OCI-LY1 (cell line): ENCODE data around the gene LCN6.

Experiments
- H2AFZ ChIP-seq: fragments of 200-600 bp; sonication (generic), shearing (Covaris generic); 2 replicates; pipeline ENCODE4 v1.6.0; 2014; ENCODE audit warnings: antibody characterized with exemption, mild to moderate bottlenecking, low read length
- H3F3A ChIP-seq: fragments of 200-600 bp; sonication (generic), shearing (Covaris generic); 2 replicates; pipeline ENCODE4 v1.6.0; 2014; ENCODE audit warnings: mild to moderate bottlenecking, antibody characterized with exemption, low read length, moderate library complexity; ENCODE audit not compliant: insufficient read depth
- H3K27ac ChIP-seq: fragments of 200-600 bp; sonication (generic); 2 replicates; pipeline ENCODE4 v1.5.1; 2014; ENCODE audit warnings: low read length, mixed run types, mild to moderate bottlenecking, low read depth; ENCODE audit not compliant: poor library complexity, severe bottlenecking
- H3K27me3 ChIP-seq: fragments of 200-600 bp; sonication (generic); 2 replicates; pipeline ENCODE4 v1.6.0; 2014; ENCODE audit warnings: antibody characterized with exemption, mild to moderate bottlenecking, low read length, moderate library complexity; ENCODE audit not compliant: insufficient read depth
- H3K36me3 ChIP-seq: fragments of 200-600 bp; sonication (generic); 2 replicates; pipeline ENCODE4 v1.6.1; 2014; ENCODE audit warnings: mild to moderate bottlenecking, antibody characterized with exemption, low read length, moderate library complexity, mixed read lengths; ENCODE audit not compliant: insufficient read depth
- H3K4me1 ChIP-seq: fragments of 200-600 bp; sonication (generic); 2 replicates; pipeline ENCODE4 v1.5.1; 2014; ENCODE audit warnings: mild to moderate bottlenecking, low read length, moderate library complexity; ENCODE audit not compliant: insufficient read depth, severe bottlenecking
- H3K4me2 ChIP-seq: fragments of 200-600 bp; sonication (generic), shearing (Covaris generic); 2 replicates; pipeline ENCODE4 v1.6.1; 2014; ENCODE audit warnings: low read length
- H3K4me3 ChIP-seq: fragments of 200-600 bp; sonication (generic); 2 replicates; pipeline ENCODE4 v1.5.1; 2014; ENCODE audit warnings: low read length, low read depth, mild to moderate bottlenecking, mixed read lengths; ENCODE audit not compliant: poor library complexity, severe bottlenecking
- H3K79me2 ChIP-seq: fragments of 200-600 bp; shearing (Covaris generic); 2 replicates; pipeline ENCODE4 v1.6.1; 2016; ENCODE audit warnings: mixed run types, low read length, mixed read lengths; ENCODE audit not compliant: insufficient read depth
- H3K9ac ChIP-seq: fragments of 200-600 bp; sonication (generic), shearing (Covaris generic); 2 replicates; pipeline ENCODE4 v1.6.1; 2014; ENCODE audit warnings: mild to moderate bottlenecking, low read length, mixed read lengths
- H3K9me2 ChIP-seq: fragments of 200-600 bp; sonication (generic), shearing (Covaris generic); 2 replicates; pipeline ENCODE4 v1.6.1; 2014; ENCODE audit warnings: low read depth, mild to moderate bottlenecking, low read length, mixed read lengths
- H3K9me3 ChIP-seq: fragments of 200-600 bp; shearing (Covaris generic); 2 replicates; pipeline ENCODE4 v1.6.1; 2014; ENCODE audit warnings: low read length, mixed read lengths
- H4K20me1 ChIP-seq: fragments of 200-600 bp; sonication (generic), shearing (Covaris generic); 2 replicates; pipeline ENCODE4 v1.6.0; 2016; ENCODE audit warnings: mild to moderate bottlenecking, low read length; ENCODE audit not compliant: insufficient read depth
- EZH2 ChIP-seq: fragments of 200-600 bp; sonication (generic), shearing (Covaris generic); IDR thresholded peaks from 2 replicates; pipeline ENCODE4 v1.8.0; 2017; ENCODE audit warnings: borderline replicate concordance, mixed run types, mild to moderate bottlenecking, antibody characterized with exemption, low read length, moderate library complexity, mixed read lengths
- TF ChIP-seq, protein P1 (sequence below): fragments of 200-600 bp; sonication (generic), shearing (Covaris generic); IDR thresholded peaks from 2 replicates; pipeline ENCODE4 v1.5.1; 2017; ENCODE audit warnings: mild to moderate bottlenecking, antibody characterized with exemption, low read length, moderate library complexity, mixed read lengths

Gene LCN6

DNA sequence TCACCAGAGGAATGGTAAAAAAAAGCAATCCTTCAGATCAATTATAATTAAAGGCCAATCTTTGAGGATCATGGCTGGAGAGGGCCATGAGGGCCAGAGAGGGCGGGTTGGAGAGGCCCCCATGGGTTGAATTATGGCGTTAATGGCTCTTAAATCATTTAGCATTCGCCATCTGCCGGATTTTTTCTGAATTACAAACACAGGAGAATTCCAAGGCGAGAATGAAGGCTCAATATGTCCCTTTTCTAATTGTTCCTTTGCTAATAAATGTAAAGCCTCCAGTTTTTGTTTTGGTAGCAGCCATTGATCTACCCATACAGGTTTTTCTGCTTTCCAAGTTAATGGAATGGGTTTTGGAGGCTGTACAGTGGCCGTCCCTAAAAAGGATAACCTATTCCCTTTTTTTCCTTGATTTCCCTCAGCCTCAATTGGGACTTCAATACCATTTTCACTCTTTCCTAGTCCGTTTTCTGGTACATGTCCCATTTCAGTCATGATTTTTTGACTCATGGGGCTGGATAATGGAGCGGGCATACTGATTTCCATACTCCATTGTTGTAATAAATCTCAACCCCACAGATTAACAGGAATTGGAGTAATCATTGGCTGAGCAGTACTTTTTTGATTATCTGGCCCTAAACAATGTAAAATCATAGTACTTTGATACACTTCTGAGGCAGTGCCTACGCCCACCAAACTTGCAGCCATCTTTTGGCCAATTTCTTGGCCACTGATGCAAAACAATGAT lies 36.1 kb upstream of the LCN6 start:
- H3K9ac ChIP-seq, result no peak overlapping the region
- 0 out of 2 replicates have a peak, but pooled peaks cover 6% of the 10 kb centered on the region for H3K27me3 ChIP-seq
- no peak overlapping the region for H3K27ac ChIP-seq
- peaks cover 8% of the 10 kb centered on the region for H3K4me1 ChIP-seq
- H3F3A ChIP-seq, result no peaks in the 10 kb centered on the region
- no peak overlapping the region for H2AFZ ChIP-seq
- H3K79me2 ChIP-seq, result no peaks in the 10 kb centered on the region
- H4K20me1 ChIP-seq, result no peaks in the 10 kb centered on the region
- TF ChIP-seq, protein P1, sequence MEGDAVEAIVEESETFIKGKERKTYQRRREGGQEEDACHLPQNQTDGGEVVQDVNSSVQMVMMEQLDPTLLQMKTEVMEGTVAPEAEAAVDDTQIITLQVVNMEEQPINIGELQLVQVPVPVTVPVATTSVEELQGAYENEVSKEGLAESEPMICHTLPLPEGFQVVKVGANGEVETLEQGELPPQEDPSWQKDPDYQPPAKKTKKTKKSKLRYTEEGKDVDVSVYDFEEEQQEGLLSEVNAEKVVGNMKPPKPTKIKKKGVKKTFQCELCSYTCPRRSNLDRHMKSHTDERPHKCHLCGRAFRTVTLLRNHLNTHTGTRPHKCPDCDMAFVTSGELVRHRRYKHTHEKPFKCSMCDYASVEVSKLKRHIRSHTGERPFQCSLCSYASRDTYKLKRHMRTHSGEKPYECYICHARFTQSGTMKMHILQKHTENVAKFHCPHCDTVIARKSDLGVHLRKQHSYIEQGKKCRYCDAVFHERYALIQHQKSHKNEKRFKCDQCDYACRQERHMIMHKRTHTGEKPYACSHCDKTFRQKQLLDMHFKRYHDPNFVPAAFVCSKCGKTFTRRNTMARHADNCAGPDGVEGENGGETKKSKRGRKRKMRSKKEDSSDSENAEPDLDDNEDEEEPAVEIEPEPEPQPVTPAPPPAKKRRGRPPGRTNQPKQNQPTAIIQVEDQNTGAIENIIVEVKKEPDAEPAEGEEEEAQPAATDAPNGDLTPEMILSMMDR, result peak; percentile 50; the same call in 1 of the 2 replicates
- no peak for TF ChIP-seq EZH2
- no peaks in the 10 kb centered on the region for H3K9me3 ChIP-seq
- no peaks in the 10 kb centered on the region for H3K36me3 ChIP-seq
- H3K4me3 ChIP-seq, result no peak overlapping the region
- no peaks in the 10 kb centered on the region for H3K9me2 ChIP-seq
- H3K4me2 ChIP-seq, result no peak overlapping the region

DNA sequence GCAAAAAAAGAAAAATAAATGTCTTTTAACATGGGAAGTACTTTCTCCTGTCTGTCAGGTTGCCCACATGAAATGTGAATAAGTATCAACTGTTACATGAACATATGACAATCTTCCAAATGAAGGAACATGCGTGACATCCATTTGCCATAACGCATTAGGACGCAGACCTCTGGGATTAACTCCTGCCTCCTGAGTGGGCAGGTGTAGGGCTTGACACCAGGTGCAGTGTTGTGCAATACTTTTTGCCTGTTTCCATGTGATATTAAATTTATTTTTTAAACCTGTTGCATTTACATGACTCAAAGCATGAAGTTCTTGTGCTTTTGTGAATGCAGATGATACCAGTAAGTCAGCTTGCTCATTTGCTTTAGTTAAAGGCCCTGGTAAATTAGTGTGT lies 34.1 kb upstream of the LCN6 start:
- Histone ChIP-seq H3F3A (no peaks in the 10 kb centered on the region), H3K4me1 (no peaks in the 10 kb centered on the region), H3K9me3 (no peaks in the 10 kb centered on the region), H3K27me3 (0 out of 2 replicates have a peak, but pooled peaks cover 6% of the 10 kb centered on the region), H3K4me2 (no peak overlapping the region), H3K9me2 (no peaks in the 10 kb centered on the region), H3K36me3 (no peaks in the 10 kb centered on the region), H3K4me3 (no peak overlapping the region), H3K27ac (no peak overlapping the region), H3K79me2 (no peaks in the 10 kb centered on the region), H2AFZ (no peak overlapping the region), H3K9ac (no peak overlapping the region), H4K20me1 (no peaks in the 10 kb centered on the region)
- TF ChIP-seq, protein P1, result no peak
- TF ChIP-seq EZH2, result no peak

DNA sequence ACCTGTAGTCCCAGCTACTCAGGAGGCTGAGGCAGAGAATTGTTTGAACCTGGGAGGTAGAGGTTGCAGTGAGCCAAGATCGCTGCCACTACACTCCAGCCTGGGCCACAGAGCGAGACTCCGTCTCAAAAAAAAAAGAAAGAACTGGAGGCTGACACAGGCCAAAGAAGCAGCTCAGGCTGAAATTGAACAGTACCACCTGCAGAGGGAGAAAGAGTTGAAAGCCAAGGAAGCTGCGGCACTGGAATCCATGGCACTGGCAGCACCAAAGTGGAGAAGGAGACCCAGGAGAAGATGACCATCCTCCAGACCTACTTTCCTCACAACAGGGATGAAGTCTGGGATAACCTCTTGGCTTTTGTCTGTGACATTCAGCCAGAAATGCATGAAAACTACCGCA lies 31.5 kb upstream of the LCN6 start:
- Histone ChIP-seq H3K9me3 (no peaks in the 10 kb centered on the region), H3K4me1 (no peaks in the 10 kb centered on the region), H3K36me3 (no peaks in the 10 kb centered on the region), H3K79me2 (no peaks in the 10 kb centered on the region), H3K27me3 (peaks cover 2% of the 10 kb centered on the region; the same call in 1 of the 2 replicates), H3K4me2 (no peak overlapping the region), H3K4me3 (no peak overlapping the region), H2AFZ (no peak overlapping the region), H4K20me1 (no peaks in the 10 kb centered on the region), H3K9me2 (no peaks in the 10 kb centered on the region), H3F3A (no peaks in the 10 kb centered on the region), H3K9ac (no peak overlapping the region), H3K27ac (no peak overlapping the region)
- TF ChIP-seq, protein P1, result no peak
- TF ChIP-seq EZH2, result no peak
